Activated CD4-positive, alpha-beta memory T cell treated with anti-CD3 and anti-CD28 coated beads, Interleukin-2, amount 10 ng/mL, durations not matched to agents 7 days and 5 days (primary cell): Measurements from ENCODE around the gene WDR27. TPM values are rescaled to one million over a fixed set of nuclear protein-coding genes. Genes with fewer than 3 reads are reported as not detected.

Source experiments
- CTCF ChIA-PET: fragments of 350-600 bp; sonication (Branson Sonifier 250); formaldehyde crosslinking; loops from one replicate; lab custom pipeline; 2021; ENCODE audit warnings: antibody characterized with exemption, inconsistent platforms; lab: Charles Lee
- POLR2A ChIA-PET: fragments of 350-600 bp; sonication (Branson Sonifier 250); formaldehyde crosslinking; loops from one replicate; lab custom pipeline; 2021; ENCODE audit warnings: antibody characterized with exemption; lab: Charles Lee
- DNase-seq: peaks from one replicate; pipeline ENCODE4 v3.0.0-alpha.2; 2020
- H3K27ac Mint-ChIP-seq: one replicate; pipeline ENCODE4 v1.8.0; 2021; ENCODE audit warnings: mild to moderate bottlenecking, mixed read lengths
- H3K27me3 Mint-ChIP-seq: one replicate; pipeline ENCODE4 v1.8.0; 2021; ENCODE audit warnings: mixed read lengths
- H3K36me3 Mint-ChIP-seq: one replicate; pipeline ENCODE4 v1.8.0; 2021; ENCODE audit warnings: low read depth, mixed read lengths
- H3K4me1 Mint-ChIP-seq: one replicate; pipeline ENCODE4 v1.8.0; 2021; ENCODE audit warnings: mixed read lengths
- H3K4me3 Mint-ChIP-seq: one replicate; pipeline ENCODE4 v1.8.0; 2021; ENCODE audit warnings: mild to moderate bottlenecking, mixed read lengths
- H3K9me3 Mint-ChIP-seq: one replicate; pipeline ENCODE4 v1.8.0; 2021; ENCODE audit warnings: mixed read lengths
- total RNA-seq, 2 experiments: library from RNA; stranded (reverse); gene quantifications; one replicate each; pipeline ENCODE4 v1.2.3, GENCODE V29; 2021

The WDR27 gene
- total RNA-seq, 2 experiments from 2014 or later: 24.9 to 25.2 TPM

- Mint-ChIP-seq H3K9me3 (no peaks in the 10 kb centered on the region), H3K4me3 (no peak overlapping the region), H3K4me1 (peaks cover 7% of the 10 kb centered on the region), H3K27ac (no peak overlapping the region), H3K27me3 (no peaks in the 10 kb centered on the region), H3K36me3 (no peaks in the 10 kb centered on the region)
- POLR2A ChIA-PET: no interaction called here
- DNase-seq: no peak
- CTCF ChIA-PET: interaction anchor here (1.7 kb wide), 1 partner anchor 13 kb away, joined by 3 read pairs; no protein-coding TSS in a partner anchor
These were observed 130.5 kb downstream of the WDR27 start for GRCh38 chr6:169571123-169571962.

- ChIA-PET POLR2A (interaction anchor here (1.3 kb wide), 1 partner anchor 134 kb away, joined by 6 read pairs; the partner anchor contains the start of genes C6orf120 and WDR27), CTCF (no interaction called here)
- Mint-ChIP-seq H3K27me3 (no peaks in the 10 kb centered on the region), H3K36me3 (no peaks in the 10 kb centered on the region), H3K9me3 (no peaks in the 10 kb centered on the region), H3K4me3 (no peak overlapping the region), H3K27ac (no peak overlapping the region), H3K4me1 (peaks cover 7% of the 10 kb centered on the region)
- DNase-seq: no peak
These were observed 133.3 kb downstream of the WDR27 start for GRCh38 chr6:169568314-169569087.

- ChIA-PET CTCF (no interaction called here), POLR2A (interaction anchor here (1.3 kb wide), 1 partner anchor 134 kb away, joined by 6 read pairs; the partner anchor contains the start of genes C6orf120 and WDR27)
- no peak overlapping the region for H3K4me3 Mint-ChIP-seq
- H3K36me3 Mint-ChIP-seq: no peaks in the 10 kb centered on the region
- peaks cover 7% of the 10 kb centered on the region for H3K4me1 Mint-ChIP-seq
- DNase-seq: no peak
- H3K27me3 Mint-ChIP-seq: no peaks in the 10 kb centered on the region
- no peaks in the 10 kb centered on the region for H3K9me3 Mint-ChIP-seq
- no peak overlapping the region for H3K27ac Mint-ChIP-seq
These were observed 134.0 kb downstream of the WDR27 start for GRCh38 chr6:169567819-169568218.

- no peaks in the 10 kb centered on the region for H3K36me3 Mint-ChIP-seq
- POLR2A ChIA-PET: no interaction called here
- no peak for DNase-seq
- H3K9me3 Mint-ChIP-seq: no peaks in the 10 kb centered on the region
- H3K4me3 Mint-ChIP-seq: no peak overlapping the region
- H3K4me1 Mint-ChIP-seq: peaks cover 7% of the 10 kb centered on the region
- CTCF ChIA-PET: no interaction called here
- no peak overlapping the region for H3K27ac Mint-ChIP-seq
- no peaks in the 10 kb centered on the region for H3K27me3 Mint-ChIP-seq
These were observed 134.7 kb downstream of the WDR27 start for GRCh38 chr6:169566961-169567750.

GRCh38 chr6:169566319-169566718 is 135.5 kb downstream of the WDR27 start:
- Mint-ChIP-seq H3K36me3 (no peaks in the 10 kb centered on the region), H3K27ac (no peak overlapping the region), H3K4me1 (peaks cover 7% of the 10 kb centered on the region), H3K27me3 (no peaks in the 10 kb centered on the region), H3K9me3 (no peaks in the 10 kb centered on the region), H3K4me3 (no peak overlapping the region)
- ChIA-PET POLR2A (no interaction called here), CTCF (no interaction called here)
- no peak for DNase-seq

- H3K9me3 Mint-ChIP-seq: no peaks in the 10 kb centered on the region
- ChIA-PET CTCF (no interaction called here), POLR2A (no interaction called here)
- H3K27ac Mint-ChIP-seq: no peak overlapping the region
- H3K4me3 Mint-ChIP-seq: no peak overlapping the region
- H3K27me3 Mint-ChIP-seq: no peaks in the 10 kb centered on the region
- no peaks in the 10 kb centered on the region for H3K36me3 Mint-ChIP-seq
- no peak for DNase-seq
- H3K4me1 Mint-ChIP-seq: peaks cover 7% of the 10 kb centered on the region
These were observed 137.2 kb downstream of the WDR27 start for GRCh38 chr6:169564453-169565240.

GRCh38 chr6:169561665-169562064 is 140.2 kb downstream of the WDR27 start:
- Mint-ChIP-seq H3K27me3 (no peaks in the 10 kb centered on the region), H3K27ac (no peak overlapping the region), H3K4me1 (peaks cover 8% of the 10 kb centered on the region), H3K36me3 (no peaks in the 10 kb centered on the region), H3K4me3 (no peak overlapping the region), H3K9me3 (no peaks in the 10 kb centered on the region)
- CTCF ChIA-PET: no interaction called here
- POLR2A ChIA-PET: no interaction called here
- no peak for DNase-seq

- Mint-ChIP-seq H3K27ac (no peak overlapping the region), H3K4me3 (no peak overlapping the region), H3K9me3 (no peaks in the 10 kb centered on the region), H3K4me1 (peaks cover 11% of the 10 kb centered on the region), H3K36me3 (no peaks in the 10 kb centered on the region), H3K27me3 (no peaks in the 10 kb centered on the region)
- POLR2A ChIA-PET: no interaction called here
- CTCF ChIA-PET: no interaction called here
- DNase-seq: no peak
These were observed 142.2 kb downstream of the WDR27 start for GRCh38 chr6:169559592-169559991.

- Mint-ChIP-seq H3K4me3 (no peak overlapping the region), H3K9me3 (no peaks in the 10 kb centered on the region), H3K36me3 (no peaks in the 10 kb centered on the region), H3K4me1 (peaks cover 11% of the 10 kb centered on the region), H3K27ac (no peak overlapping the region), H3K27me3 (no peaks in the 10 kb centered on the region)
- ChIA-PET CTCF (no interaction called here), POLR2A (no interaction called here)
- no peak for DNase-seq
These were observed 142.9 kb downstream of the WDR27 start for GRCh38 chr6:169558774-169559441.

GRCh38 chr6:169558378-169558773 is 143.5 kb downstream of the WDR27 start:
- no peaks in the 10 kb centered on the region for H3K9me3 Mint-ChIP-seq
- no peak overlapping the region for H3K4me3 Mint-ChIP-seq
- no peaks in the 10 kb centered on the region for H3K27me3 Mint-ChIP-seq
- POLR2A ChIA-PET: no interaction called here
- CTCF ChIA-PET: no interaction called here
- H3K4me1 Mint-ChIP-seq: peaks cover 11% of the 10 kb centered on the region
- DNase-seq: no peak
- H3K36me3 Mint-ChIP-seq: no peaks in the 10 kb centered on the region
- H3K27ac Mint-ChIP-seq: no peak overlapping the region

GRCh38 chr6:169557887-169558286 is 143.9 kb downstream of the WDR27 start:
- no peak overlapping the region for H3K27ac Mint-ChIP-seq
- H3K36me3 Mint-ChIP-seq: no peaks in the 10 kb centered on the region
- H3K27me3 Mint-ChIP-seq: no peaks in the 10 kb centered on the region
- no peak overlapping the region for H3K4me3 Mint-ChIP-seq
- DNase-seq: no peak
- CTCF ChIA-PET: no interaction called here
- H3K9me3 Mint-ChIP-seq: no peaks in the 10 kb centered on the region
- H3K4me1 Mint-ChIP-seq: peaks cover 11% of the 10 kb centered on the region
- POLR2A ChIA-PET: no interaction called here
